Smooth muscle cell (in vitro differentiated cells): Measurements from ENCODE around the gene AGAP1. TPM values are rescaled to one million over a fixed set of nuclear protein-coding genes. Genes with fewer than 3 reads are reported as not detected.

ENCODE experiments used
- DNase-seq: peaks from one replicate; lab custom pipeline; 2025; ENCODE audit not compliant: unreplicated experiment; lab: John Stamatoyannopoulos, UW
- H2AFZ ChIP-seq: fragments of 200-600 bp; sonication (generic); 2 replicates; pipeline ENCODE4 v1.6.0; 2016; ENCODE audit warnings: antibody characterized with exemption, low read depth, mild to moderate bottlenecking
- H3F3A ChIP-seq: fragments of 200-600 bp; sonication (generic); 2 replicates; pipeline ENCODE4 v1.6.0; 2017; ENCODE audit warnings: antibody characterized with exemption, low read depth
- H3K27ac ChIP-seq: fragments of 200-600 bp; sonication (generic); 2 replicates; pipeline ENCODE4 v1.5.1; 2016; ENCODE audit warnings: low read depth, mild to moderate bottlenecking
- H3K27me3 ChIP-seq: fragments of 200-600 bp; sonication (generic); 2 replicates; pipeline ENCODE4 v1.6.1; 2016; ENCODE audit warnings: low read depth, mild to moderate bottlenecking
- H3K36me3 ChIP-seq: fragments of 200-600 bp; sonication (generic); 2 replicates; pipeline ENCODE4 v1.5.1; 2016; ENCODE audit warnings: low read depth
- H3K4me1 ChIP-seq: fragments of 200-600 bp; sonication (generic); 2 replicates; pipeline ENCODE4 v1.5.1; 2016; ENCODE audit warnings: low read depth
- H3K4me2 ChIP-seq: fragments of 200-600 bp; sonication (generic); 2 replicates; pipeline ENCODE4 v1.6.0; 2016; ENCODE audit warnings: mild to moderate bottlenecking
- H3K4me3 ChIP-seq: fragments of 200-600 bp; sonication (generic); 2 replicates; pipeline ENCODE4 v1.5.1; 2016; ENCODE audit warnings: mild to moderate bottlenecking
- H3K79me2 ChIP-seq: fragments of 200-600 bp; sonication (generic); 2 replicates; pipeline ENCODE4 v1.6.0; 2016; ENCODE audit warnings: low read depth, mild to moderate bottlenecking
- H3K9ac ChIP-seq: fragments of 200-600 bp; sonication (generic); 2 replicates; pipeline ENCODE4 v1.6.0; 2016; ENCODE audit warnings: low read depth
- H3K9me3 ChIP-seq: fragments of 200-600 bp; sonication (generic); replicated peaks from 2 replicates; pipeline ENCODE4 v1.5.1; 2016; ENCODE audit warnings: low read depth
- H4K20me1 ChIP-seq: fragments of 200-600 bp; sonication (generic); 2 replicates; pipeline ENCODE4 v1.6.0; 2016; ENCODE audit warnings: low read depth
- CTCF ChIP-seq: fragments of 200-600 bp; sonication (generic); IDR thresholded peaks from 2 replicates; pipeline ENCODE4 v1.5.1; 2017; ENCODE audit warnings: borderline replicate concordance, mild to moderate bottlenecking, antibody characterized with exemption; ENCODE audit not compliant: insufficient read depth, poor library complexity, severe bottlenecking
- WGBS: methylation state at CpG from one replicate; pipeline ENCODE4 v1.1.7; 2016; ENCODE audit warnings: low lambda C conversion rate; 5-methylcytosine and 5-hydroxymethylcytosine counted together
- polyA plus RNA-seq: library from polyadenylated mRNA; unstranded; fragments of >200 nt; fragmentation: Nextera tagmentation; extraction: Ambion mirVana; gene quantifications from 2 replicates; pipeline ENCODE4 v1.2.1, GENCODE V29; 2016
- total RNA-seq: library from RNA; depleted of rRNA; stranded (reverse); fragments of >200 nt; gene quantifications from 2 replicates; pipeline ENCODE4 v1.2.3, GENCODE V29; 2014

The AGAP1 gene
- total and polyA plus RNA-seq, 2 experiments from 2014 or later: 3.9 to 9.8 TPM

DNA sequence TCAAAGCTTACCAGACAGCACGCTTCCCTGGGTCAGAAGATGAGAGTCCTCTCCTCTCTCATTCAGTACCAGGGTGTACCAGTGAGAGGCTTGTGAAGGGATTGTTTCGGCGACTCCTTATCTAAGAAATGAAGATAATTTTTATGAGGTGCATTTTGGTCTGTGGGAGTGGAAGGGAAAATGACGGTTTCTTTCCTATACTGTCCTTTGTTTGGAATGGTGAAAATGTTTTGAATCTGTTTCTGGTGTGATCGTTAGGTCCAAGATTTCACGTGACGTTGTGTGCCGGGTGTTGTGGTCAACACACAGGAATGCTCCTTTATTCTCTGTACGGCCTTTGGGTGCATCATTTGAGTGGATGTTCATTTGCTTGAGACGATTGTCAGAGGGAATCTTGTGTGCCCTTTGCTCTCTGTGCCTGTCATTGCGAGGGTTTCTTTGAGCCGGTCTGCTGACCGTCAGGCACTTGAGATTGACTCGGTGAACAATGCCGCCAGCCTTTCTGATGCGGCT, 183.5 kb downstream of the AGAP1 start:
- H3K79me2 ChIP-seq: peaks cover 41% of the 10 kb centered on the region
- H3K9me3 ChIP-seq: no peaks in the 10 kb centered on the region

DNA sequence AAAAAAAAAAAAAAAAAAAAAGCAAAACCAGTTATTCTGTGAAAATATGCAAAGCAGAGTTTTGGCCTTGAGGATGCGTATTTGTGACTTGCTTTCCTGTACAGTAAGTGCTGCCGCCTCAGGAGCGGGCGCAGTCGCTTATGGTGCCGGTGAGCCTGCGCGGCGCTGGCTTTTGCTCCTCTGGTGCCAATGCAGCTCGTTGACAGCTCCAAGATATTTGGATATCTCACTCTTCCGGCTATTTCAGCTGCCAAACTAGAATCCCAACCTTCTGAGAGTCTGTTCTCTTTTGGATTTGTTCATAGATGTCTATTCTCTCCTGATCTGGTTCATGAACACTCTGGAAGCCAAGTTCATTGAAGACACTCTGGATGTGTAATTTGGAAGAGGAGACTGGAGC, 184.1 kb downstream of the AGAP1 start:
- H3K4me1 ChIP-seq: peaks cover 11% of the 10 kb centered on the region
- no peak overlapping the region for H3K4me2 ChIP-seq
- H3K36me3 ChIP-seq: no peaks in the 10 kb centered on the region
- H3K79me2 ChIP-seq: peaks cover 41% of the 10 kb centered on the region
- 90% methylated on average over 11 of the region's 11 CpGs for WGBS
- H2AFZ ChIP-seq: no peak overlapping the region
- no peaks in the 10 kb centered on the region for H3K9me3 ChIP-seq
- DNase-seq: no peak
- TF ChIP-seq CTCF: no peak
- H3K27ac ChIP-seq: no peak overlapping the region
- H3F3A ChIP-seq: no peaks in the 10 kb centered on the region
- peaks cover 99% of the 10 kb centered on the region for H4K20me1 ChIP-seq
- no peak overlapping the region for H3K9ac ChIP-seq
- no peak overlapping the region for H3K4me3 ChIP-seq
- H3K27me3 ChIP-seq: no peaks in the 10 kb centered on the region

More for the DNA sequence above, 183.5 kb downstream of the AGAP1 start:
- 29% methylated on average over 16 of the region's 16 CpGs for WGBS
- Histone ChIP-seq H3F3A (no peaks in the 10 kb centered on the region), H3K4me1 (peaks cover 13% of the 10 kb centered on the region), H4K20me1 (peaks cover 100% of the 10 kb centered on the region), H3K36me3 (no peaks in the 10 kb centered on the region), H3K4me2 (peak overlapping the region; percentile 40), H3K9ac (peak overlapping the region; percentile 7), H3K27me3 (peaks cover 3% of the 10 kb centered on the region), H3K4me3 (no peak overlapping the region), H2AFZ (no peak overlapping the region), H3K27ac (no peak overlapping the region)
- no peak for DNase-seq
- no peak for TF ChIP-seq CTCF

DNA sequence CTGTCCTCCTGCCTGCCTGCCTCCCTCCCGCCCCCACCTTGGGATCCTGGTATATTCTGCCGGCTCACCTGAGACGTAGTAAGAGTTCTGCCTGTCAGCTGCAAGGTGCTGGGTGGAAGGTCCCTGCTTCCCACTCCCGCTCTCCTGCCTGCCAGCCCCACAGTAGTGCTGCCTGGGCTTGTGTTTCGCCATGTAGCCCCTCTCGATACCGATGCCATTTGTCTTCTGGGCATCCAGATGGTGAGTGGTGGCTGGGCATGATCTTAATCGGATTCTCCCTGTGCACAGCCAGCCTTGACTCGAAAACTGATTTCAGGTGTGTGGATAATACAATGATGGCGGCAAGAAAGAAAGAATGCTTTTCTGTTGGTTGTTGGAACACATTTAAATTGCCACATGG, 184.9 kb downstream of the AGAP1 start:
- Histone ChIP-seq H3K27ac (no peak overlapping the region), H3K9ac (no peak overlapping the region), H2AFZ (no peak overlapping the region), H3F3A (no peaks in the 10 kb centered on the region), H3K27me3 (no peaks in the 10 kb centered on the region), H3K4me1 (peaks cover 11% of the 10 kb centered on the region), H3K4me2 (no peak overlapping the region), H3K9me3 (no peaks in the 10 kb centered on the region), H3K79me2 (peaks cover 44% of the 10 kb centered on the region), H4K20me1 (peaks cover 97% of the 10 kb centered on the region), H3K36me3 (no peaks in the 10 kb centered on the region), H3K4me3 (no peak overlapping the region)
- 98% methylated on average over 10 of the region's 10 CpGs for WGBS
- no peak for TF ChIP-seq CTCF
- DNase-seq: no peak

GRCh38 chr2:235679471-235679870, 185.6 kb downstream of the AGAP1 start:
- Histone ChIP-seq H3K27ac (no peak overlapping the region), H3F3A (no peaks in the 10 kb centered on the region), H3K4me2 (no peak overlapping the region), H3K4me3 (no peak overlapping the region), H3K9ac (no peak overlapping the region), H3K4me1 (peaks cover 11% of the 10 kb centered on the region), H2AFZ (no peak overlapping the region), H3K79me2 (peaks cover 44% of the 10 kb centered on the region), H3K27me3 (no peaks in the 10 kb centered on the region), H3K36me3 (no peaks in the 10 kb centered on the region), H4K20me1 (peaks cover 97% of the 10 kb centered on the region), H3K9me3 (no peaks in the 10 kb centered on the region)
- DNase-seq: no peak
- 93% methylated on average over 5 of the region's 5 CpGs for WGBS
- TF ChIP-seq CTCF: no peak
